Measurements from ENCODE around the gene SPP1. TPM values are rescaled to one million over a fixed set of nuclear protein-coding genes. Genes with fewer than 3 reads are reported as not detected.
"Not testable (repeated sequence)": the region's sequence is repeated elsewhere in the genome, so short reads cannot be mapped to it uniquely, and the experiment has no call there.

SPP1 gene
- 100 to 1,000 TPM; 106 to 143 (median 112) TPM for polyA plus RNA-seq (ENCODE audit: insufficient read length in 3 of 3)
- long read RNA-seq, donor 1, transcript SPP1-203 (7 exons, 1,473 nt) = major isoform, 26 of 47 reads
- long read RNA-seq, donor 1, transcript SPP1-201 (6 exons, 1,581 nt) = minor isoform, 12 of 47 reads
- long read RNA-seq, donor 1, partial matches to known transcripts = 6 of 47 reads
- long read RNA-seq, donor 1, other reads (novel, unspliced or antisense) = 0 of 47 reads
- long read RNA-seq, donor 2, transcript SPP1-201 (6 exons, 1,581 nt) = minor isoform, 20 of 61 reads
- long read RNA-seq, donor 2, transcript SPP1-203 (7 exons, 1,473 nt) = major isoform, 38 of 61 reads
- long read RNA-seq, donor 2, partial matches to known transcripts = 0 of 61 reads
- long read RNA-seq, donor 2, other reads (novel, unspliced or antisense) = 0 of 61 reads
- long read RNA-seq, donor 3, transcript SPP1-203 (7 exons, 1,473 nt) = major isoform, 80 of 167 reads
- long read RNA-seq, donor 3, transcript SPP1-201 (6 exons, 1,581 nt) = minor isoform, 25 of 167 reads
- long read RNA-seq, donor 3, partial matches to known transcripts = 58 of 167 reads
- long read RNA-seq, donor 3, other reads (novel, unspliced or antisense) = 0 of 167 reads
- long read RNA-seq, donor 4, transcript SPP1-201 (6 exons, 1,581 nt) = minor isoform, 11 of 62 reads
- long read RNA-seq, donor 4, transcript SPP1-203 (7 exons, 1,473 nt) = major isoform, 31 of 62 reads
- long read RNA-seq, donor 4, partial matches to known transcripts = 19 of 62 reads
- long read RNA-seq, donor 4, other reads (novel, unspliced or antisense) = 0 of 62 reads
- long read RNA-seq, donor 5, transcript SPP1-201 (6 exons, 1,581 nt) = minor isoform, 8 of 21 reads
- long read RNA-seq, donor 5, transcript SPP1-203 (7 exons, 1,473 nt) = major isoform, 12 of 21 reads
- long read RNA-seq, donor 5, partial matches to known transcripts = 0 of 21 reads
- long read RNA-seq, donor 5, other reads (novel, unspliced or antisense) = 0 of 21 reads
- long read RNA-seq, donor 6, transcript SPP1-201 (6 exons, 1,581 nt) = minor isoform, 7 of 26 reads
- long read RNA-seq, donor 6, transcript SPP1-203 (7 exons, 1,473 nt) = major isoform, 17 of 26 reads
- long read RNA-seq, donor 6, partial matches to known transcripts = 0 of 26 reads
- long read RNA-seq, donor 6, other reads (novel, unspliced or antisense) = 0 of 26 reads
- long read RNA-seq, donor 7, transcript SPP1-201 (6 exons, 1,581 nt) = minor isoform, 23 of 102 reads
- long read RNA-seq, donor 7, transcript SPP1-203 (7 exons, 1,473 nt) = major isoform, 62 of 102 reads
- long read RNA-seq, donor 7, partial matches to known transcripts = 14 of 102 reads
- long read RNA-seq, donor 7, other reads (novel, unspliced or antisense) = 0 of 102 reads
- long read RNA-seq, donor 8, transcript SPP1-201 (6 exons, 1,581 nt) = minor isoform, 18 of 117 reads
- long read RNA-seq, donor 8, transcript SPP1-203 (7 exons, 1,473 nt) = major isoform, 73 of 117 reads
- long read RNA-seq, donor 8, partial matches to known transcripts = 22 of 117 reads
- long read RNA-seq, donor 8, other reads (novel, unspliced or antisense) = 0 of 117 reads
- long read RNA-seq, donor 9, transcript SPP1-203 (7 exons, 1,473 nt) = major isoform, 56 of 100 reads
- long read RNA-seq, donor 9, transcript SPP1-201 (6 exons, 1,581 nt) = minor isoform, 23 of 100 reads
- long read RNA-seq, donor 9, transcript SPP1-202 (6 exons, 1,196 nt) = minor isoform, 7 of 100 reads
- long read RNA-seq, donor 9, partial matches to known transcripts = 12 of 100 reads
- long read RNA-seq, donor 9, other reads (novel, unspliced or antisense) = 0 of 100 reads
- long read RNA-seq, donor 10, transcript SPP1-201 (6 exons, 1,581 nt) = minor isoform, 9 of 38 reads
- long read RNA-seq, donor 10, transcript SPP1-203 (7 exons, 1,473 nt) = major isoform, 14 of 38 reads
- long read RNA-seq, donor 10, partial matches to known transcripts = 11 of 38 reads
- long read RNA-seq, donor 10, other reads (novel, unspliced or antisense) = 0 of 38 reads
- long read RNA-seq, donor 11, transcript SPP1-201 (6 exons, 1,581 nt) = minor isoform, 14 of 66 reads
- long read RNA-seq, donor 11, transcript SPP1-203 (7 exons, 1,473 nt) = major isoform, 41 of 66 reads
- long read RNA-seq, donor 11, partial matches to known transcripts = 7 of 66 reads
- long read RNA-seq, donor 11, other reads (novel, unspliced or antisense) = 0 of 66 reads
- long read RNA-seq, donor 12, transcript SPP1-201 (6 exons, 1,581 nt) = minor isoform, 12 of 50 reads
- long read RNA-seq, donor 12, transcript SPP1-203 (7 exons, 1,473 nt) = major isoform, 29 of 50 reads
- long read RNA-seq, donor 12, partial matches to known transcripts = 6 of 50 reads
- long read RNA-seq, donor 12, other reads (novel, unspliced or antisense) = 0 of 50 reads
- long read RNA-seq, donor 13, transcript SPP1-201 (6 exons, 1,581 nt) = minor isoform, 19 of 62 reads
- long read RNA-seq, donor 13, transcript SPP1-203 (7 exons, 1,473 nt) = major isoform, 34 of 62 reads
- long read RNA-seq, donor 13, partial matches to known transcripts = 7 of 62 reads
- long read RNA-seq, donor 13, other reads (novel, unspliced or antisense) = 0 of 62 reads
- long read RNA-seq, donor 14, transcript SPP1-201 (6 exons, 1,581 nt) = minor isoform, 11 of 101 reads
- long read RNA-seq, donor 14, transcript SPP1-203 (7 exons, 1,473 nt) = major isoform, 46 of 101 reads
- long read RNA-seq, donor 14, partial matches to known transcripts = 42 of 101 reads
- long read RNA-seq, donor 14, other reads (novel, unspliced or antisense) = 0 of 101 reads
- long read RNA-seq, donor 15, transcript SPP1-203 (7 exons, 1,473 nt) = major isoform, 33 of 56 reads
- long read RNA-seq, donor 15, transcript SPP1-201 (6 exons, 1,581 nt) = minor isoform, 12 of 56 reads
- long read RNA-seq, donor 15, partial matches to known transcripts = 11 of 56 reads
- long read RNA-seq, donor 15, other reads (novel, unspliced or antisense) = 0 of 56 reads
- long read RNA-seq, donor 16, transcript SPP1-203 (7 exons, 1,473 nt) = major isoform, 69 of 154 reads
- long read RNA-seq, donor 16, transcript SPP1-202 (6 exons, 1,196 nt) = minor isoform, 5 of 154 reads
- long read RNA-seq, donor 16, transcript SPP1-201 (6 exons, 1,581 nt) = minor isoform, 27 of 154 reads
- long read RNA-seq, donor 16, partial matches to known transcripts = 51 of 154 reads
- long read RNA-seq, donor 16, other reads (novel, unspliced or antisense) = 0 of 154 reads

DNA sequence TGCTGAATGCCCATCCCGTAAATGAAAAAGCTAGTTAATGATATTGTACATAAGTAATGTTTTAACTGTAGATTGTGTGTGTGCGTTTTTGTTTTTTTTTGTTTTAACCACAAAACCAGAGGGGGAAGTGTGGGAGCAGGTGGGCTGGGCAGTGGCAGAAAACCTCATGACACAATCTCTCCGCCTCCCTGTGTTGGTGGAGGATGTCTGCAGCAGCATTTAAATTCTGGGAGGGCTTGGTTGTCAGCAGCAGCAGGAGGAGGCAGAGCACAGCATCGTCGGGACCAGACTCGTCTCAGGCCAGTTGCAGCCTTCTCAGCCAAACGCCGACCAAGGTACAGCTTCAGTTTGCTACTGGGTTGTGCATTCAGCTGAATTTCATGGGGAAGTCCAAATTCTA is at the start of gene SPP1:
Gene SPP1 (plus strand): TSS at position 249 of the 400 bp plus-strand sequence. CDS start 1,182 bp downstream, outside the sequence.
- no peak for DNase-seq

DNA sequence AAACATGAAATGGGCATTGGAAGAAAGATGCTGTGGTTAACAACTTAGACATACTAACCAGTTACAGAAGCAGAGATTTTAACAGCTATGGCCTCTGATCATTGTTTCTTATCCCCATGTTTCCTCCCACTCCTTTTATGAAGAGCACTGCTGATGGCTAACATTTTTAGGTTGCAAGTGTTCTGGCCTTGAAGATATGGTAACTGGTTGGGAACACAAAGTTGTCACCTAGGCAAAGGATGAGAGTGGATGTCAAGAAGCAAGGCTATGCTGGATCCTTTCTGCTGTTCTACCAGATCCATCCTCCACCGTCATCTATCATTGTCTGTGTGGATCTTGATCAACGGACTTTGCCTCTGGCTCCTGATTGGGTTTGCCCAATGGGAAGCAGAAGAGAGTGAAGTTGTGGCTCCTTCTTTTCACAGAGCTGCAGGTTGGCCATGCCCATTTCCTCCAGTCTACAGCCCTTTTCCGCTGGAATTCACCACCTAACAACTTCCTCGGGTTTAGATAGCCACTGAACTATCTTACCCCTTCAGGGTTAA is 48.9 kb upstream of the SPP1 start:
- no peak for DNase-seq

DNA sequence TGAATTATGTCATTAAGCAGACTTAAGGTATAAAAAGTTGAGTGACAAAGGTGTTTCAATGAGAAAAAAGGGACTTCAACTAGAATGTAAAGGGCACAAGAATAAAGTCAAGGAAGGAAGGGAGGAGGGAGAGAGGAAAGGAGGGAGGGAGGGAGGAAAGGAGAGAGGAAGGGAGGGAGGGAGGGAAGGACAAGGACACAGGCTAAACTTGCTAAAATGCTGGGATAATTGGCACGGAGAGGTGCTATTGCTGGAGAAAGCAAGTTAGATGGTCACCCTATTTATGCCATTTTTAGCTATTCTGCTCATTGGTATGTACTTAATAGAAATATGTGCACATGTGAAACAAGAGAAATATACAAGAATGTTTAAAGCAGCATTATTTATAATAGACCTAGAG is 44.9 kb upstream of the SPP1 start:
- no peak for DNase-seq

DNA sequence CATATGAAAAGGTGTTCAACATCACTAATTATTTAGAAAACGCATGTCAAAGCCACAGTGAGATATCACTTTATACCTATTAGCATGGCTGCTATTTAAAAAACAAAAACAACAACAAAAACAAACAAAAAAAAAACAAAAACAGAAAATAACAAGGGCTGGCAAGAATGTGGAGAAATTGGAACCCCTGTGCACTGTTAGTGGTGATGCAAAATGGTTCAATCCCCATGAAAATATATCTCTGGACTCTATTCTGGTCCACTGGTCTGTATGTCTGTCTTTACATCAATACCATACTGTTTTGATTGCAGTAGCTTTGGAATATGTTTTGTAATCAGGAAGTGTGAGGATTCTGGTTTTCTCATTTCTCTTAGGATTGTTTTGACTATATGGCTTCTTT is 43.6 kb upstream of the SPP1 start:
- DNase-seq = no peak

DNA sequence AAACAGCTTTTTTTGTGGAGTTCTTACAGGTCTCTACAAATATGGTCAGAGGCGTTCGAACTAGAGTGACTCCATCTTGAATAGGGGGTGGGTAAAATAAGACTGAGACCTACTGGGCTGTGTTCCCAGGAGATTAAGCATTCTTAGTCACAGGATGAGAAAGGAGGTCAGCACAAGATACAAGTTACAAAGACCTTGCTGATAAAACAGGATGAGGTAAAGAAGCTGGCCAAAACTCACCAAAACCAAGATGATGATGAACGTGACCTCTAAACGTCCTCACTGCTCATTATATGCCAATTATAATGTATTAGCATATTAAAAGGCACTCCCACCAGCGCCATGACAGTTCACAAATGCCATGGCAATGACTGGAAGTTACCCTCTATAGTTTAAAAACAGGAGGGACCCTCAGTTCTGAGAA is 42.8 kb upstream of the SPP1 start:
- no peak for DNase-seq

DNA sequence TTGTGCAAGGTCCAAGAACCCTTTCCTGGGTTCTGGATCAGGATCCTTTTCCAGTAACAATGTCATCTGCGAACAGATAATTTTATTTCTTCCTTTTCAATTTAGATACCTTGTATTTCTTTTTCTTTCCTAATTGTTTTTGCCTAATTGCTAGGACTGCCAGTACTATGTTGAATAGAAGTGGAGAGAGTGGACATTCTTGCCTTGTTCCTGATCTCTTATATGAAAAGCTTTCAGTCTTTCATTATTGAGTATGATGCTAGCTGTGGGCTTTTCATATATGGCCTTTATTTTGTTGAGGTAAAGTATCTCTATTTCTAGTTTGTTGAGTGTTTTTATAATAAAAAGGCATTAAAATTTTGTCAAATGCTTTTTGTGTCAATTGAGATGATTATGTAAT is 42.2 kb upstream of the SPP1 start:
- DNase-seq = no peak

DNA sequence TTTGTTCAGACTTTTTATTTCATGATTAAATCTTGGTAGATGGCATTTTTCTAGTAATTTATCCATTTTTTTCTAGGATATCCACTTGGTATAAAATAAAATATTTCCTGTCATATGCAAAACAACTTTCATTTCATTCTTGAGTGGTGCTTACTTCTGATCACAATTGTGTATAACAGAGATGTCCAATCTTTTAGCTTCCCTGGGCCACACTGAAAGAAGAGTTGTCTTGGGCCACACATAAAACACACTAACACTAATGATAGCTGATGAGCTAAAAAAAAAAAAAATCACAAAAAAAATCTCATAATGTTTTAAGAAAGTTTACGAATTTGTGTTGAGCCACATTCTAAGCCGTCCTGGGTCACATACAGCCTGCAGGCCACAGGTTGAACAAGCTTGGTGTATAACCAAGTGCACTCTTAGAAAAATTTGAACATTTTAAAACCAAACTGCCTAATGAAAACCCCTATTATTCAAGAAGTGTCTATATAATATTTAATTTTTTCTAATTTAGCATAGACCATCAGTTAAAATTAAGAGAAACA is 41.3 kb upstream of the SPP1 start:
- no peak for DNase-seq

DNA sequence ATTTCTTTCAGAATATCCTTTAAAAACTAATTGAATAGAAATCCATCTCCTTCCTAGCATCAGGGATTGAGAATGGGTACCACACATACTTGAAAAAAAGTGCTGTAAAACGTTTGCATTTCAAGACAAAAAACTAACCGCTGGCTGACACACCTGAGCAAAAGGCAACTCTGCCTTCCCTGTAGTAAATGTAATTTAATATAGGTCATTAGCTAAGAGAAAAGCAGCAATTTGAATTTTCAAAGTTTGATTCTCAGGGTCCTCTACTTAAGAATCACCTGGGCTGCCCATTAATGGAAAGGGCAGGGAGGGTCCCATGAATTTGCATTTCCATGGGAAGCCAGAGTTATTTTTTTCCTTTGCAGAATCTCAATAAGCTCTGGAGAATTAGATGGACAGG is 40.5 kb upstream of the SPP1 start:
- no peak for DNase-seq

DNA sequence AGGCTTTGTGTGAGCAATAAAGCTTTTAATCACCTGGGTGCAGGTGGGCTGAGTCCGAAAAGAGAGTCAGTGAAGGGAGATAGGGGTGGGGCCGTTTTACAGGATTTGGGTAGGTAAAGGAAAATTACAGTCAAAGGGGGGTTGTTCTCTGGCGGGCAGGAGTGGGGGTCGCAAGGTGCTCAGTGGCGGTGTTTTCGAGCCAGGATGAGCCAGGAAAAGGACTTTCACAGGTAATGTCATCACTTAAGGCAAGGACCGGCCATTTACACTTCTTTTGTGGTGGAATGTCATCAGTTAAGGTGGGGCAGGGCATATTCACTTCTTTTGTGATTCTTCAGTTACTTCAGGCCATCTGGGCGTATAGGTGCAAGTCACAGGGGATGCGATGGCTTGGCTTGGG is 39.6 kb upstream of the SPP1 start:
- DNase-seq = not testable (repeated sequence)

DNA sequence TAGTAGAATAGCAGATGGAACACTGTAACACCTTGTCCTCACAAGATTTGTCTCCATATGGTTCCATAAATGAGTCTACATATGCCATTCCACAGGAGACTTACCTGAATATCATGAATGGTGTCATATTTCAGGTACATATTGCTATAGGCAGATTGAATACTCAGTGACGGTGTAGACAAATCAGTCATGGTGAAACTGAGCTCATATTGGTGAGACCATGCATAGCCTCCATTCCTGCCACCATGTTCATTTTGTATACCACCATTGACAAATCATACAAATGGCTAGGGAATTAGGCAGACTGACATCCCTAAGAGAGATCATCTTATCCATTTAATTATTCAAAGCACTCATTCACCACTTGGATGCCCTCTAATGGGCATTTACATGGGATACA is 38.0 kb upstream of the SPP1 start:
- no peak for DNase-seq

DNA sequence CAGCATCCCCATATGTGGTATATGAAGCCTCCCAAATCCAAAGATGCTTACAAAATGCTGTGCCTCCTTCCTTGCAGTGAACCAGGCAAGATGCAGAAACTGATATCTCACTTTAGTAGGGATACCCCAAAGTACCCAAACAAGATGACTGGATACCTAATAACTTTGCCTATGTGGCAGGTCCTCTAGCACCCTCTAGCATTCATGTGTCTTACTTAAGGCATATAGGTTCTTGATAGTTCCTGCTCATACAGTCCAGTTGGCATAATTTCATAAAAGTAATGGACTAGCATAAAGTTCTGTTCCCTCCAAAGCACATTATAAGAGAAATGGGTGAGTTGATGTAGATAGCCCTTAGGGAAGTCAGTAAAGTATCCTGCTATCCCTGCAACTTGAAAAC is 36.8 kb upstream of the SPP1 start:
- DNase-seq = no peak

DNA sequence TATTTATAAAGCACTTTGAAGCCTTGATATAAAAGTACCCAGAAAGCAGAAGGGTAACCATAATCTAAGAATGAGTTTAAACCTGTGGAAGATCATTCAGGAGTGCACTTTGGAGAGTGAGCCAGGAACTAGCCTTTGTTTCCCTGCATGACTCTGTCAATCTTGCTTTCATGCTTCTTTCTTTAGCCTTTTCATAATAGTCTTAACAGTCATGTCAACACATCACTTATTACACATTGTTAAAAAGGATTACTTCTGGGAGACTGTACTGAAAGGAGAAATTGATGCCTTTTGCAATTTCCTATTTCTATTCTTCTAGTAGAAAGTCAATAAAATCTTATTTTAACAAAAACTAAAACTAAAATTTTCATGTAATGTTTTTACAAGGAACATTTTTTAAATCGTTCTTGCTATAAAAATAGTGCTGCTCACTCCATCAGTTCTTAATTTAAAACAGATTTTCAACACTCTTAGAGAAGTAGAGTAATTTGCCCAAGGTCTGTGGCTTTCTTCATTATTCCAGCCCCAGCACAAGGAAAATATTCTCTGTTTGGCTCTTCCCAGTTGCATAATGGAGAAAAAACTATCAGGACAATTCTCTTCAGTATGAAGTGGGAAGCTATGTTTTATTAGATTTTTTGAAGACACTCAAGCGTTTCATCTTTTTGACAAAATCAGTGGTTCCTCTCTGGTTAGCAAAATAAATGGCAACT is 35.4 kb upstream of the SPP1 start:
- DNase-seq = no peak

DNA sequence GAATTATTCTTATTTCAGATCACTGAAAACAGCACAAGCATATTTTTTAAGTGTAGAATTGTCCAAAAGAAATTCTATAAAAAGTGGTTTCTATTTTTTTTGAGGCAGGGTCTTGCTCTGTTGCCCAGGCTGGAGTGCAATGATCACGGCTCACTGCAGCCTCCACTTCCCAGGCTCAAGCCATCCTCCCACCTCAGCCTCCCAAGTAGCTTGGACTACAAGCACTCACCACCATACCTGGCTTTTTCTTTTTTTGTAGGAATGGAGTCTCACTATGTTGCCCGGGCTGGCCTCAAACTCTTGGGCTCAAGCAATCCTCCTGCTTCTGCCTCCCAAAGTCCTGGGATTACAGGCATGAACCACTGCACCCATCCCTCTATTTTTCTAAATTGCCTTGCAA is 34.7 kb upstream of the SPP1 start:
- not testable (repeated sequence) for DNase-seq

DNA sequence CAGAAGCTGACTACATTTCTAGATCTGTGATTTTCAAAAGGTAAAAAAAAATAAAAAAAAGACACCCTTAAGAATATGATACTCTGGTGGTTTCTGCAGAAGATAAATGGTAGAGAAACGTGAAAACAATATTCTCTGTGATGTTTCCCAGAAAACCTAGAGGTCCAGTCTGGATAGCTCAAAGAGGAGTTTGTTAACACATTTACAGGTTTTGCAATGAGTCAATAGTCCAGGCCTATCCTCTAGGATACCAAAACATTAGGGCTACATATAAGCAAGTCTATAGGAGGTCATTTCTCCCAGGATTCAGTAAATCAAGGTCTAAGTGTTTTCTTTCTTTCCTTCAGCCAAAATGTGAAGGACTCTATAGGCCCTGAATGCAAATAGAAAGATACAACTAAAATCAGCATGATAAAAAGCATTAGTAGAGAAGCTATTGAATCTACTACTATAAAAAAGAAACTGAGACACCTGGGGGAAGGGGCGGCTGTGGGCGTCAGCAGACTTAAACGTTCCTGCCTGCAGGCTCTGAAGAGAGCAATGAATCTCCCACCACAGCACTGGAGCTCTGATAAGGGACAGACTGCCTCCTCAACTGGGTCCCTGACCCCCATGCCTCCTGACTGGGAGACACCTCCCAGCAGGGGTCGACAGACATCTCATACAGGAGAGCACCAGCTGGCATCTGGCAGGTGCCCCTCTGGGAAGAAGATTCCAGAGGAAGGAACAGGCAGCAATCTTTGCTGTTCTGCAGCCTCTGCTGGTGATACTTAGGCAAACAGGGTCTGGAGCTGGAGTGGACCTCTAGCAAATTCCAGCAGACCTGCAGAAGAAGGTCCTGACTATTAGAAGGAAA is 33.7 kb upstream of the SPP1 start:
- no peak for DNase-seq

DNA sequence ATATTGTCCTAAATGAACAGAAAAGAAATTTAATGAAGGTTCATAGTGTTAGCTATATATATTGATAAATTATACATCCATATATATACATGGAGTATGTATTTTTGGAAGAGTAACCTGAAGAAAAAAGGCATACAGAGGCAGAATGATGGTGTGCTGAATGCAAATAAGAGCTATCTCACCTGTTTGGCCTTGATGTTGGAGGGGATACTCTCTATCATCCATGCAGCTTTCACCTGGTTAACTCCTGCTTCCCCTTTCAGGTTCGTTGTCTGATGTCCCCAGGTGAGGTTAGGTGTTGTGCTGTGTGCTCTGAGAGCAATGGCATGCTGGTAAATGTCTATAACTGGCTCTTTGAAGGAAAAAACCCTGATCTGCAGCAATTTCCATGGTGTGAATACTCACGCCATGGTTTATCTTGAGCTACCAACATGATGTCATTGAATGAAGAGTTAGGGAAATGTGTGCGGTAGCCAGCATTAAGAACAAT is 31.8 kb upstream of the SPP1 start:
- DNase-seq = no peak
